IPS-11a (cell line): Measurements from ENCODE around the gene WNT16.

Source experiments
- H3K4me3 ChIP-seq: one replicate; pipeline ENCODE4 v1.5.1; 2013; ENCODE audit warnings: low read depth, low read length, control low read depth

Gene WNT16

DNA sequence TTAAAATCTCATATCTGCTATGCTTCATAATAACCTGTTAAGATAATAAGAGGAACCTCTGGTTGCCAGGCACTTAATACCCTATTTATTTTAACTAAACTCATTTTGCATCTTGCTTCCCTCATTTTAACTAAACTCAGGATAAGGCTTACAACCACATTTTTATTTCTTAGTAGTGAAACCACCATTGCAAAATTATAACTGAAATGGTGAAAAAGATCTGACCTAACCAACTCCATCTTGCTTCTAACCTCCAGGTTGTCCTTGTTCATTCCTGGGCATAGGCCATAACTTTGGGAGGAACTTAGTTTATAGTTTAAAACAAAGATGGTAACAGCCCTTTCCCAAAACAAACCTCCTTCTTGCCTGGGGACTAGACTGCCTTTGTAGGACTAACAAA is 61.3 kb downstream of the WNT16 start:
- H3K4me3 ChIP-seq = no peak overlapping the region

DNA sequence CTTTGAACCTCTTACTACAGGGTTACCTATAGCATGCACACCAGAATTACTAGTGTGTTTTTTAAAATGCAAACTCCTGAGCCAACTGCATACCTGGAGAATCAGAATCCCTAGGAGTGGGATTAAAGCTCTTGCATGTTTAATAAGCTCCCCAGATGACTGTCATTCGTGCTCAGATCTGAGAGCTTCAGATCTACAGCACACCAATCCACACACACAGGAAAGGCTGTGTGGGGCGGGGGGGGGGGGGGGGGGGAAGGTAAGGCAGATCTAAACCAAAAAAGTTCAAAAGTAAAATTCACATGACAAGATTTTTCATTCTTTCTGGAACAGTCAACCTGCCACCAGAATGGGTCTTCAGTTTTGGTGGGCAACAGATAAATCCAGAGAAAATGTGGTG is 61.8 kb downstream of the WNT16 start:
- H3K4me3 ChIP-seq = no peak overlapping the region
